Measurements from ENCODE around the gene GOLGA6L22. TPM values are rescaled to one million over a fixed set of nuclear protein-coding genes. Genes with fewer than 3 reads are reported as not detected.
"Not testable (repeated sequence)": the region's sequence is repeated elsewhere in the genome, so short reads cannot be mapped to it uniquely, and the experiment has no call there.

The GOLGA6L22 gene
- not detected in 2 replicates for total RNA-seq

- H3K27me3 Mint-ChIP-seq; H3K27ac Mint-ChIP-seq; intact Hi-C loops (cut with micrococcal nuclease); H3K4me1 Mint-ChIP-seq; H3K36me3 Mint-ChIP-seq (ENCODE audit: low read depth); H3K4me3 Mint-ChIP-seq; DNase-seq; H3K9me3 Mint-ChIP-seq: not testable (repeated sequence)
Measured at GRCh38 chr15:22458603-22459002, at the start of gene GOLGA6L22. Gene GOLGA6L22, plus strand, starts transcription at chr15:22458903. Its CDS starts 91 bp downstream, at chr15:22458994.

DNA sequence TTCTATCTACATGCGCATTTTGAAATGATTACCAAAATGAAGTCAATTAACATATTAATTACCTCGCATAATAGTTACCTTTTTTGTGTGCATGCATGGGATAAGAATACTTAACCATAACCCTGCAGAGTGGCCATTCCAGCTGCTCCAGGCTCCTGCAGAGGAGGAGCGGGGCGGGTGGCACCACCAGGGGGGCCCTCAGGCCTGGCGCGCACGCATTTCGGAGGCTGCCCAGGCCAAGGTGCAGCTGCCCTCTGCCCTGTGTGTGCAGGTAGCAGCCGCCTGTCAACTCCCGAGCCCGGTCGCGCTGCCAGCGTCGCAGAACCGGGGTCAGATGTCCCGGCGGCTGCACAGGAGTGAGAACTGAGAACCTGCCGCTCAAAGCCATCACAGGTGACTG, 41.4 kb upstream of the GOLGA6L22 start:
- DNase-seq; H3K27me3 Mint-ChIP-seq; H3K36me3 Mint-ChIP-seq (ENCODE audit: low read depth); H3K4me1 Mint-ChIP-seq; H3K9me3 Mint-ChIP-seq; H3K27ac Mint-ChIP-seq; H3K4me3 Mint-ChIP-seq; intact Hi-C loops (cut with micrococcal nuclease): not testable (repeated sequence)

- H3K36me3 Mint-ChIP-seq (ENCODE audit: low read depth); H3K27me3 Mint-ChIP-seq; H3K9me3 Mint-ChIP-seq; H3K4me1 Mint-ChIP-seq; intact Hi-C loops (cut with micrococcal nuclease); DNase-seq; H3K27ac Mint-ChIP-seq; H3K4me3 Mint-ChIP-seq: not testable (repeated sequence)
Measured at GRCh38 chr15:22417795-22418194, 40.9 kb upstream of the GOLGA6L22 start.

DNA sequence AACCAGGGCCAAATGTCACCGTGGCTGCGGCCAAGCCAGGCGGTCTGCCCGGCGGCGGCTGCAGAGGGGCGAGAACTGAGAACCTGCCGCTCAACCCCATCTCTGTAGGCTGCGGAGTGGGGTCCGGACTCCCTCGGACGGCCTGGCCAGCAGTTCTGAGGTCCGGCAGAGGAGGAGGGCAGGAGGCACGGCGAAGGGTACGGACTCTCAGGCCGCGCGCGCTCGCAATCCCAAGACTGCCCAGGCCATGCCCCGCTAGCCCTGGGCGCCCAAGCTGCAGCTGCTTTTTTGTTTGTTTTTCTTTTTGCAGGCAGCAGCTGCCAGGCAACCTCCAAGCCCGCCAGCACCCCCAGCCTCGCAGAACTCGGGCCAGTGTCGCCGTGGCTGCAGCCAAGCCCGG, 40.5 kb upstream of the GOLGA6L22 start:
- H3K27ac Mint-ChIP-seq; H3K4me3 Mint-ChIP-seq; H3K4me1 Mint-ChIP-seq; H3K9me3 Mint-ChIP-seq; H3K36me3 Mint-ChIP-seq (ENCODE audit: low read depth); intact Hi-C loops (cut with micrococcal nuclease); H3K27me3 Mint-ChIP-seq; DNase-seq: not testable (repeated sequence)

DNA sequence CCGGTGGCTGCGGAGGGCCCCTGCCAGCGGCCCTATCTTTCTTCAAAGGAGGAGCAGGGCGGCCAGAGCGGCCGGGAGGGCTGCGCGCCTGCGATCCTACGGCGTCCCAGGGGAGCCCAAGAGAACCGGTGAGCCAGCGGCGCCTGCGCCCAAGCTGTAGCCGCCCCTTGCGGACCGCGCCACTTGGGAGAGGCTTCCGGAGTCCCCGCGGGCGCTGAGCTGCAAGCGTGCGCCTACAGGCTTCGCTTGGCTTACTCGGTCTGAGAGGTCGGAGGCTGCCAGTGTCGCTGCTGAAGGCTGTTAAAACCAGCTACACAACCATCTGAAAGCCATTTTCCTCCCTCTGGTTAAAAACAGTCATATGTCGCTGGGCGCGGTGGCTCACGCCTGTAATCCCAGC, 40.0 kb upstream of the GOLGA6L22 start:
- not testable (repeated sequence) for H3K27me3 Mint-ChIP-seq

GRCh38 chr15:22420340-22420739, 38.4 kb upstream of the GOLGA6L22 start:
- H3K27me3 Mint-ChIP-seq; intact Hi-C loops (cut with micrococcal nuclease); DNase-seq; H3K4me1 Mint-ChIP-seq; H3K36me3 Mint-ChIP-seq (ENCODE audit: low read depth); H3K9me3 Mint-ChIP-seq; H3K27ac Mint-ChIP-seq; H3K4me3 Mint-ChIP-seq: not testable (repeated sequence)

More for the DNA sequence above, 40.0 kb upstream of the GOLGA6L22 start:
- intact Hi-C loops (cut with micrococcal nuclease); H3K4me3 Mint-ChIP-seq; DNase-seq; H3K27ac Mint-ChIP-seq; H3K4me1 Mint-ChIP-seq; H3K36me3 Mint-ChIP-seq (ENCODE audit: low read depth); H3K9me3 Mint-ChIP-seq: not testable (repeated sequence)

DNA sequence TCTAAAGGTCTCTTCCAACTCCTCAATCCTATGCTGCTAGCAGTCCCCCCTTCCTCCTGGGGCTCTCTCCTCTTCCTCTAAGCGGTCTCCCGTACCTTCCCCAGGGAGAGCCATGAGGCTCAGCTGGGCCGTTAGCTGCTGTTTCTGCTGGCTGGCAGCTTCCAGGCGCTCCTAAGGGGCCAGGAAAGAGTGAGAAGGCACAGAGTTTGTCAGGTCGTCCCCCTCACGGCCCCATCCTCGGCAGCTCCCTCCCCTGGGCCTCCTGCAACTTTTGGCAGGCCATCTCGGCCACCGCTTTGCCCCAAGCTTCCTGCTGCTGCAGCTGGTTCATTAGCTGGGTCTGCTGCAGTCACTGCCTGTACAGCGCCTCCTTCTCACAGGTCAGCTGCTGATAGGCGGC, 29.3 kb upstream of the GOLGA6L22 start:
- DNase-seq, H3K27me3 Mint-ChIP-seq, H3K4me3 Mint-ChIP-seq: not testable (repeated sequence)

DNA sequence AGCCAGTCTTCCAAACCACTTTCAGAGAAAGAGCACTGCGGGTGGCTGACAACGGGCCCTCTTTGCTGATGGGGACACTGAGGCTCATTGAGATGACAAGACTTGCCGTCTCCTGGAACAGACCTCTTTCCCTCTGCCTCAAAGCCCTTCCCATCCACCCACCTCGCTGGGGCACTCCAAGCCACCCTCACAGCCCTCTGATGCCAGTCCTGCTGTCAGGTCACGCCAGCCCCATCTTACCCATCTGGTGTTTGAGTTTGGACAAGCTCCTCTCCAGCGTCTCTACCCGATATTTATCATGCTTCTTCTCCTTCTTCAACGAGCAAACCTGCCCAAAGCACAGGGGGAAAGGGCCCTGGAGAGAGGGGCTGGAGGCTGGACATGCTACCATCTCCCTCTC, 27.0 kb upstream of the GOLGA6L22 start:
- DNase-seq; H3K4me3 Mint-ChIP-seq; H3K9me3 Mint-ChIP-seq; intact Hi-C loops (cut with micrococcal nuclease); H3K36me3 Mint-ChIP-seq (ENCODE audit: low read depth); H3K27me3 Mint-ChIP-seq; H3K4me1 Mint-ChIP-seq; H3K27ac Mint-ChIP-seq: not testable (repeated sequence)

More for the DNA sequence above, 29.3 kb upstream of the GOLGA6L22 start:
- H3K36me3 Mint-ChIP-seq (ENCODE audit: low read depth); H3K27ac Mint-ChIP-seq; H3K4me1 Mint-ChIP-seq; H3K9me3 Mint-ChIP-seq; intact Hi-C loops (cut with micrococcal nuclease): not testable (repeated sequence)

GRCh38 chr15:22494490-22495113, 35.9 kb downstream of the GOLGA6L22 start:
- H3K4me3 Mint-ChIP-seq; H3K9me3 Mint-ChIP-seq; H3K27ac Mint-ChIP-seq; intact Hi-C loops (cut with micrococcal nuclease); H3K4me1 Mint-ChIP-seq; H3K36me3 Mint-ChIP-seq (ENCODE audit: low read depth); H3K27me3 Mint-ChIP-seq: not testable (repeated sequence)
- DNase-seq: peak; percentile 84

DNA sequence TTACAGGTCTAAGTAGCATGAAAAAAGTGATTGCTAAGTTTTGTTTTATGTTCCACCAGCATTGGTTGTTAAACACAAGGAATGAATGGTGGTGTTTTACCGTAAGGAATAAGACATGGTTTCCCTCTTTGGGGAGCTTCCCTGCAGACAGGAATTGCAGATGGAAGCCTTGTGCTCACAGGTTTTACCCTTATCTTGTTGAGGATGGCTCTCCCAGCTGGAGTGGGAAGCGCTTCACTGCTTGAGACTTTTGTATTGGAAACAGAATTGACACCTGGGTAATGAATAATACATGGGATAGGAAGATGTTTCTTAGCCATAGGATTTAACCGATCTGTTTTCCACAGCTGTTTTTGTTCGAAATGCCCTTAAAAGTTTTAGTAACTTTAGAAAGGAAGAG, 38.5 kb downstream of the GOLGA6L22 start:
- H3K36me3 Mint-ChIP-seq (ENCODE audit: low read depth); DNase-seq; H3K4me1 Mint-ChIP-seq; H3K27me3 Mint-ChIP-seq; H3K27ac Mint-ChIP-seq; H3K4me3 Mint-ChIP-seq; intact Hi-C loops (cut with micrococcal nuclease); H3K9me3 Mint-ChIP-seq: not testable (repeated sequence)

DNA sequence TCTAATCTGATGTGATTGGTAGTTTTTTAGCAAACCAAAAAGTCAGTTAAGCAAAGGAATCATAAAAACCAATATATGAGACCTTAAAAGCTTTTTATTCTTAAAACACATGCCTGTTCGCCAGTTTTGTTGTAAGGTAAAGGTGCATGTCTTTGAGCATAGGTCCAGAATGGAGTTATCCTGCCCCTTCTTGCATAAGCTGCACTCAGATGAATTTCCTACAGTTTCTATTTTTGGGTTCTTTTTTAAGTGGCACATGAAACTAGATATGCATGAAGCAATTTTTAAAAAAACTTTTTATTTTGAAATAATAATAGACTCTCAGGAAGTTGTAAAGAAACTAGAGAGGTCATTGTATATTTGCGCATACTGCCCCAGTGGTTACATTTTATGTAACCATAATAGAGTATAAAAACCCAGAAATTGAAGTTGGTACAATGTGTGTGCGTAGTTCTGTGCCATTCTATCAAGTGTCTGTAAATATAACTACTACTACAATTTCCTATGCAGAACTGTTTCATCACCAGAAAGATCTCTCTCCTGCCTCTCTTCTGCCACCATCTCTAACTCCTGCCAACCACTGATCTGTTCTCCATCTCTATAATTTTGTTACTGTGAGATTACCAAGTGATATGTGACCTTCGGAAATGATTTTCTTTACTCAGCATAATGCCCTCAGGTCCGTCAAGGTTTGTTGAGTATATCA, 39.7 kb downstream of the GOLGA6L22 start:
- H3K4me3 Mint-ChIP-seq; H3K9me3 Mint-ChIP-seq; H3K36me3 Mint-ChIP-seq (ENCODE audit: low read depth); H3K4me1 Mint-ChIP-seq; H3K27me3 Mint-ChIP-seq; H3K27ac Mint-ChIP-seq; intact Hi-C loops (cut with micrococcal nuclease); DNase-seq: not testable (repeated sequence)

DNA sequence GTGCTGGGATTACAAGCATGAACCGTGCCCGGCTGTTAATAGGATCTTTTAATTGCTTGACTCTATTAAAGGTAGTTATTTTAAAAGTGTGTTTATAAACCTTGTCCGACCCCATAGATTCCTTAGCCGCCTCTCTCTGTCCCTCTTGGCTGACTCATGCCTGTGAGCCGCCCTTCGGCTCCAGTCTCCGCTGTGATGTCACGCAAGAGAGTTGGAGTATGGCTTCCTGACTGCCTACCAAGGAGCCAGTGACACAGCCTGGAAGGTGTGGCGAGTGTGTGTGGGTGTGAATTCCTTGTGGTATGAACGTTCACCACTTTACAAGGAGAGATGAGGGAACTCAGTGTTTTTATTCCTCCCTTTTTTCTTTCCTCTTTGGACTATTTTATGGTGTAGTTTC, 43.6 kb downstream of the GOLGA6L22 start:
- DNase-seq; H3K27me3 Mint-ChIP-seq; H3K36me3 Mint-ChIP-seq (ENCODE audit: low read depth); H3K4me3 Mint-ChIP-seq; H3K9me3 Mint-ChIP-seq; H3K27ac Mint-ChIP-seq; H3K4me1 Mint-ChIP-seq; intact Hi-C loops (cut with micrococcal nuclease): not testable (repeated sequence)

GRCh38 chr15:22506959-22507358, 48.3 kb downstream of the GOLGA6L22 start:
- H3K27ac Mint-ChIP-seq; H3K36me3 Mint-ChIP-seq (ENCODE audit: low read depth); H3K27me3 Mint-ChIP-seq; H3K9me3 Mint-ChIP-seq; DNase-seq; intact Hi-C loops (cut with micrococcal nuclease); H3K4me1 Mint-ChIP-seq; H3K4me3 Mint-ChIP-seq: not testable (repeated sequence)

GRCh38 chr15:22516140-22516539, 57.4 kb downstream of the GOLGA6L22 start:
- intact Hi-C loops (cut with micrococcal nuclease); H3K36me3 Mint-ChIP-seq (ENCODE audit: low read depth); H3K4me3 Mint-ChIP-seq; H3K27me3 Mint-ChIP-seq; H3K9me3 Mint-ChIP-seq; DNase-seq; H3K27ac Mint-ChIP-seq; H3K4me1 Mint-ChIP-seq: not testable (repeated sequence)

All from activated CD4-positive, alpha-beta T cell treated with anti-CD3 and anti-CD28 coated beads, Interleukin-2, amount 10 ng/mL, durations not matched to agents 24 days and 14 days (primary cell).